ENCODE data around the gene KERA.

- TF ChIP-seq POLR2AphosphoS5 (IDR thresholded peaks at IDR 0.05; ENCODE audit: low read depth): no peak
- TF ChIP-seq CTCF (IDR thresholded peaks at IDR 0.05; ENCODE audit: insufficient read depth, low read length): no peak
- TF ChIP-seq REST (IDR thresholded peaks at IDR 0.05; ENCODE audit: insufficient replicate concordance, low read depth): no peak
- TF ChIP-seq GABPA (IDR thresholded peaks at IDR 0.05; ENCODE audit: low read depth): no peak
Observed at GRCh38 chr12:91098941-91099340, 41.1 kb upstream of the KERA start.
